HG02610 (cell line): ENCODE results near the gene PARN.
A peak's percentile ranks its signal among the peaks of the same experiment; 100 is the strongest.
"Not testable (repeated sequence)": the region's sequence is repeated elsewhere in the genome, so short reads cannot be mapped to it uniquely, and the experiment has no call there.

Source experiments
- ATAC-seq: cut with Tn5 transposase; IDR thresholded peaks from one replicate; pipeline ENCODE4 v1.9.1; 2021; ENCODE audit warnings: mild to moderate bottlenecking, moderate library complexity; ENCODE audit not compliant: unreplicated experiment

The PARN gene

DNA sequence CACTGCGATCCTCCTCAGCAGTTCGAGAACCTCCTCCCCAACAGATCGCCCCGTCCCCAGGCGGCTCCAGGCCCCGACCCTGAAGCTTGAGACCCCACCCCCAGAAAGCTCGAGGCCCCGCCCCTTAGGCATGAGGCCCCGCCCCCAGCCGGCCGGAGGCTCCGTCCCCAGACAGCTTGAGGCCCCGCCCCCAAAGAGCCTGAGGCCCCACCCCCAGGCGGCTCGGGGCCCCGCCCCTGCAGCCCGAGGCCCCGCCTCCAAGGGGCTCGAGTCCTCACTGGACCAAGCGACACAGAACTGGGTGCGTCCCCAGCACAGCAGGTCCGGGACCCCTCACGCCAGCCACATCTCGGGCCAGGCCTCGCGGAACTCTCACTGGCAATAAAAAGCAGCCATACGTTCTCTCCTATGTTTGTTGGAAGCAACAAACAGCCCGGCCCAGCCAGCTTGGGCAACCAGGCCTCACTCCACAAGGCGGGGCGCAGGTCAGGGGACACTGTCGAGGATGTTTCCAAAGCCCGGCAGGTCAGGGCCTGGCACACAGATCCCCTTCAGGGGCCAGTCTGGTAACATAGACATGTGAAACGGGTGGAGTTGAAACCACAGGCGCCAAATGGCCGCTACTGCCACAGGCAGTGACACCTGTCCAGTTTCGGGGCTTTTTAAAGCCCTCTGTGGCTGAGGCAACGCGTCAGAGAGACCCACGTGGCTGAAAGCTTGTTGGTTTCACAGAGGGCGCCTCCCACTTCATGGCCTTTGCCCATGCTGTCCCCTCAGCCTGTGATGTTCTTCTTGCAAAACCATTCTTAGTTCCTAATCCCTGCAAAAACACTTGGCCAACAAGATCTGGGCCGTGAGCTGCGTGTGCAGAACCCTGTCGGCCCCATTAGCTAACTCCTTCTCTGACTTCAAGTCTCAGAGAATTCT is 224.2 kb downstream of the PARN start:
- ATAC-seq = peak; percentile 87

DNA sequence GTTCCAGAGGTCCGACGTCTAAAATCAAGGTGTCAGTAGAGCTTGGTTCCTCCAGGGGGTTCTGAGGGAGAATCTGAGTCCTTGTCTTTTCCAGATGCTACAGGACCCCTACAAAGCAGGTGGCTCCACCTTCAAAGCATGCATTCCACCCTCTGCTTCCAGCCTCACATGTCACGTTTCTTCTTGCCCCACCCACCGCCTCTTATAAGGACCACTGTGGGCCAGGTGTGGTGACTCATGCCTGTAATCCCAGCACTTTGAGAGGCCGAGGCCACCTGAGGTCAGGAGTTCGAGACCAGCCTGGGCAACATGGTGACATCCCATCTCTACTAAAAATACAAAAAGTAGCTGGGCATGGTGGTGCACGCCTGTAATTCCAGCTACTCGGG is 227.1 kb downstream of the PARN start:
- ATAC-seq = not testable (repeated sequence)

DNA sequence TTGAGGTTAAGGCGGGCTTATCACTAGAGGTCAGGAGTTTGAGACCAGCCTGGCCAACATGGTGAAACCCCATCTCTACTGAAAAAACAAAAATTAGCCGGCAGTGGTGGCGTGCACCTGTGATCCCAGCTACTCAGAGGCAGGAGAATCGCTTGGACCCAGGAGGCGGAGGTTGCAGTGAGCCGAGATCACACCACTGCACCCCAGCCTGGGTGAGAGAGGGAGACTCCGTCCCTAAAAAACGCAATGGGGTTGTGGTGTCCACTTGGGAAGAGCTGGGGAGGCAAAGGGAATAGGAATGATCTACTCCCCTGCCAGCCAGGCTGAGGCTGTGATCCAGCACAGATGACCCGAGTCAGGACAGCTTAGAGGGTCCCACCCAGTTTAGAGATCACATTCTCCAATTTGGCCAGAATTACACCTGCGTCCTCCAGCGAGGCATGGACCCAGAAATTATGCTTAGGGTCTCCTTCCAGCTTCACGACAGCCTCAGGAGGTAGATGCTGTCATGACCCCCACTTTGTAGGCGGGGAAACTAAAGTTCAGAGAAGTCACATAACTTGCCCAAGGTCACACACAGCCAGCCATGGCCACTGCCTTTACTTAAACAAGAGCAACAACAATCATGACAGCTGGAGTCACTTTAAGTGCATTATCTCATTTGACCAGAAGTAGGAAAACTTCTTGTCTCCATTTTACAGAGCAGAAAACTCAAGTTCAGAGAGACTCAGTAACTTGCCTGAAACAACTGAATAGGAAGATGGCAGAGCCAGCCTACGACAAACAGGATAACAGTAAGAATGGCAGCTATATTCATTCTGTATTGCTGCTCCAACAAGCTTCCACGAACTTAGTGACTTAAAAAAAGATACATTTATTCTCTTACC is 227.7 kb downstream of the PARN start:
- not testable (repeated sequence) for ATAC-seq

DNA sequence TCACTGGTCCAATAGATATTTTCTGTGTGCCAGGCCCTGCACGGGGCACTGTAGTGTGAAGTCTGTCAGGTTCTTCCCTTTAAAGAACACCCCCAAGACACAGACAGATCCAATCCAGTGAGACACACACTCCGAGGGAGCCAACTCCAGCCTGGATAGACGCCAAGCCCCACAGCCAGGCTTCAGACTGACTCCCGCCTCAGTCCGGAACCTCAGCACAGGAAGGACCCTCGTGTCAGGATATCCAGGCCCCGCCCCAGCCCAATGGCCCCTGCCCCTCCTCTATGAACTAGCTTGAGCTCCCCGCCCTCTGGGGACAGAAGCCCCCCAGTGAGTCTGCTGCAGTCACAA is 228.4 kb downstream of the PARN start:
- ATAC-seq = not testable (repeated sequence)

DNA sequence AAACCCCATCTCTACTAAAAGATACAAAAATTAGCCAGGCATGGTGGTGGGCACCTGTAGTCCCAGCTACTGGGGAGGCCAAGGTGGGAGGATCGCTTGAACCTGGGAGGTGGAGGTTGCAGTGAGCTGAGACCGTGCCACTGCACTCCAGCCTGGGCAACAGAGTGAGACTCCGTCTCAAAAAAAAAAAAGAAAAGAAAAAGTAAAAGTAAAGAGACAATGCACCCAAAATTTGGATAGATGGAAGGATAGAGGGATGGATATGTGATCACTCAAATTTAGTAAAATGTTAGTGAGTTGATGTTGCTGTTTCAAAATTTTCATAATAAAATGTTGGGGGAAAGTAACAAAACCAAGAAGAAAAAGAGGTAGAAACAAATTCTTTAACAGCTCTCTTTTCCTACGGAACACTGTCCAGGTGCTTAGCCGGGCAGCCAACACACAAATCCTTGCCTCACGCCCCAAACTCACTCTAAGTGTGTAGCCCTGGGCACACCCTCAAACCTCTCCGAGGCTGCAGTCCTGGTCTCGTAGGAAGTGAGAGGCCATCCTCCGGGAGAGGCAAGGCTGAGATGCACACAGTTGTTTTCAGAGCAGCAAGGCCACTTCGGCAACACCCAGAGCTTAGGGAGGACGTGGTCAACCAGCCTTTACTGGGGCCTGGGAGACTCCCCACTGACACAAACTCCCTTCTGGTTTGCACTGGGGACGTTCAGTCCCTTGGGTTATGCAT is 228.9 kb downstream of the PARN start:
- ATAC-seq = not testable (repeated sequence)

DNA sequence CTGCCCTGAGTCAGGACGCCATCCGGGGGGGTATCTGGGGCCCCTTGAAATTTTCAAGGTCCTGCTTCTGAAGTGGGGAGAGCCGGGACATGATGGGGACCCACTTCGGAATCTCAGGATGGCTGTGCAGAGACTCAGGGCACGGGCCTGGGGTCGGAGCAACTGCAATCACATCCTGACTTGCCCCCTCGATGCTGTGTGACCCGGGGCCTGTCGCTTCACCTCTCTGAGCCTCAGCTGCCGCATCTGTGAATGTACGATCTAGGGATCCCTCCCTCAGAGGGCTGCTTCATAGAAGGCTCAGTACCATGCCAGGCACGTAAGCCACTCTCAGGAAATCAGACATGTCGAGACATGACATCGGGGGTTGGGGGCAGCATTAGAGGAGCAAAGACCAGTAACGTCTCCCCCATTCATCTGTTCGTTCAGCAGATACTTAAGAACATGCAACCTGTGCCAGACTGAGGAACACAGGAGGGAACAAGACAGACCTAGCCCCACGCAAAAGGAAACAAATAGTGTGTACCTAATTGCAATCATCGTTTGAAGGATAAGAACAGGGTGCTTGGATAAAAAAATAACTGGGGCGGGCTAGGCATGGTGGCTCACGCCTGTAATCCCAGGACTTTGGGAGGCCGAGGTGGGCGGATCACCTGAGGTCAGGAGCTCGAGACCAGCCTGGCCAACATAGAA is 229.6 kb downstream of the PARN start:
- ATAC-seq = no peak

DNA sequence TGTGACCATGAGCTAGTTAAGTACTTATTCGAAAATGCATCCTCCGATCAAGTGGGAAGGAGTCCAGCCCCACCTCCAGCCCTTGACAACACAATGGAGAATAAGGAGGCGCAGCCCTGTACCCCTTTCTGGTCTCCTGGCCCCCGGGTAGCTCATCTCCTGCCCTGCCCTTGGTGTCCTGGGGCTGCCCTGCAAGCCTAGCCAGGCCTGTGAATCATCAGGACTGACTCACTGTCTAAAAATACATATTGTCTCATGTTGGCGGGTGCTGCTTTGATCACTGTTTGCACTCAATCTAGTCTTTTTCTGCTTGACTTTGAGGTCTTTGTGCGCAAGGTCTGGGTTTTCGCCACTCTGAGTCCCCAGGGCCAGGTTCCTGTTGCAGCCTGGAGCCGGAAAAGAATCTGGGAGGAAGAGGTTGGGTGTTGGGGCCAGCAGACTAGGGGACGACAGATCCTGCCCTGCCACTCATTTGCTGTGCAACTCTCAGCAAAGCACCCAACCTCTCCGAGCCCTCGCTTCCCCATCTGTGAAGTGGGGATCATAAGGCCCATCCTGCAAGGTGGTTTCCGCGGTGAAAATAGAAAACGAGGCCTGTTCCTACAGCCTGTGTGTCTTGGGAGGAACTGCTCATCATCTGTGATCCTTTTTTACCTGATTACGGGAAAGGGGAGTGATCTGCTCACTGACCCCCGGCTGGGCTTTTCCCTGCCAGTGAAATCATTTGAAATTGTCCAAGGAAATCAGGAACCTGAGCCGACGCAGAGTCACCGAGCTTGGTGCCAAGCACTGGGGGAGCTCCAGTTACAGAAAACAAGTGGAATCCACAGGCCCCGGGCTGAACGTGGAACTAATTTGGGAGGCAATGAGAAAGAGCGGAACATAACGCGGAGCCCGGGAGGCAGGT is 230.4 kb downstream of the PARN start:
- ATAC-seq = peak; percentile 81

DNA sequence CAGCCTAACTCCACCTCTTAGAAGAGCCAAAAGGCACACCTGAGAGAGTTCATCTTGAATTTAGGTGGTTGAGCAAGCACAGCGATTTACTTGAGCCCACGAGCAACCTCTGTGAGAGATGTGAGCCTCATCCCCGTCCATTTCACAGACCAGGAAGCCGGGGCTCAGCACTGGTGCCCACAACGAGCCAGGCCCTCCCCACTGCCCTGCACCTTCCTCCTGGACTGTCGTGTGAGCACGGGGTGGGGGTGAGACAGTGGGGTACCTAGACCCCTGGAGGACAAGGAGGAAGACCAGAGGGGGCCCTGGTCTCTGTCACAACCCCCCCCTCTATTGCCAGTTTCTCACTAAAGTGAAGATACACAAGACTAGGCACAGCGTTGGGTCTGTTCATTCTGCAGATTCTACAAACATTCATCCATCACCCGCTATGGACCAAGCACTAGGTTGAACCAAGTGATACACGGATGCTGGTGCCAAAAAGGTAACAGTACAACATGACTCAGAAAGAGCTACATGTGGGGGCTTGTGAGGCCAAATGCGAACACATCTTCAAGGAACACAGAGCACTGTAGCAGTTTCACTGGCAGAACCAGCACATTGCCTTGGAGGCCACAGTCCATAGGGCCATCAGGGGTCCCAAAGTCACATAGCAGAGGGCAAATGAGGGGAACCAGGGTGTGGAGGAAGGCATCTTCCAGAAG is 231.9 kb downstream of the PARN start:
- no peak for ATAC-seq

DNA sequence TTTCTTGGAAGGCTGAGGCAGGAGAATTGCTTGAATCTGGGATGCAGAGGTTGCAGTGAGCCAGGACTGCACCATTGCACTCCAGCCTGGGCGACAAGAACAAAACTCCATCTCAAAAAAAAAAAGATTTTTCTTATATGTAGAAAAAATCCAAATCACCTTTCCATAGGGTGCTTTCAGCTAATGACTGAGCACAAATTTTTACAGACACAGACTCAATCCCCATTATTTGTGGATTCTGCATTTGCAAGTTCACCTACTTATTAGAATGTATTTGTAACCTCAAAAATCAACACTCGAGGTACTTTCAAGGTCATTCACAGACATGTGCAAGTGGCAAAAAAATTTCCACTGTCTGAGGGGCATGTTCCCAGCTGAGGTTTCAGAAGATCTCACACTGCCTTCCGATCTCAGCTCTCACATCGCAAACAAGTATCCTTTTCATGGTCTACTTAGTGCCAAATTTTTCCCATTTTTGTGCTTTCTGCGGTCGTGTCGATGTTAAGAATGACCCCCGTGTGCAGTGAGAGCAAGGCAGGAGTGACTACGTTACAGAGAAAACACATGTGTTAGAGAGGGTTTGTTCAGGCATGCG is 234.3 kb downstream of the PARN start:
- ATAC-seq = not testable (repeated sequence)

DNA sequence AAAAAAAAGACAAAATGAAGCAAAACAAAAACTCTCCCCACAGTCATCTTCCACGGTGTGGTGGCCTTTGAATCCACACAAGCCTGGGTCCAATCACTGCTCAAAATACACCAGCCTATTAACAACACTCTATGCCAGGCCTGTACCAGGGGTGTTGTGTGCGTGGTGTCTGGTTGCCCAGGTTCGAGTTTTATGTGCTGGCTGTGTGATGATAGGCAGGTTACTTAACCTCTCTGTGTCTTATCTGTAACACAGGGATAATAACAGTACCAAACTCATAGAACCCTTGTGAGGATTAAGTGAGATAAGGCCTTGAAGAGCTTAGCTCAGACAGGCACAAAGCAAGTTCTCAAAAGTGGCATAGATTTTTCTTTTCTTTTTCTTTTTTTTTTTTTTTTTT is 235.2 kb downstream of the PARN start:
- no peak for ATAC-seq

DNA sequence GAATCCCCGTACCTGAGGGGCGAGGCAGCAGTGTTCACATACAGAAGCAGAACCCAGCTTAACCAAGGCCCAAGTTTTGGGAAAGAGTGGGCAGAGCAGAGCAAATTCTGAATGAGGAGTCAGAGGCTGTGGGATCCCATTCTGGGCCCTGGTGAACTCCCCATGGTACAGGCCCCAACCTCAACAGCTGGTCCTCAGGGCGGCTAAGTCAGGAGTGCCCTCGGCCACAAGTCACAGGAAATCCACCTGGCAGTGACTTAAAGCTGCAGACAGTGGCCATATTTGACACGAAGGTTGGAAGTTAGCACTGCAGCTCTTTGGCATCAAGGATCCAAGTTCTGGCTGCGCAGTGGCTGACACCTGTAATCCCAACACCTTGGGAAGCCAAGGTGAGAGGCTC is 237.1 kb downstream of the PARN start:
- ATAC-seq = no peak

DNA sequence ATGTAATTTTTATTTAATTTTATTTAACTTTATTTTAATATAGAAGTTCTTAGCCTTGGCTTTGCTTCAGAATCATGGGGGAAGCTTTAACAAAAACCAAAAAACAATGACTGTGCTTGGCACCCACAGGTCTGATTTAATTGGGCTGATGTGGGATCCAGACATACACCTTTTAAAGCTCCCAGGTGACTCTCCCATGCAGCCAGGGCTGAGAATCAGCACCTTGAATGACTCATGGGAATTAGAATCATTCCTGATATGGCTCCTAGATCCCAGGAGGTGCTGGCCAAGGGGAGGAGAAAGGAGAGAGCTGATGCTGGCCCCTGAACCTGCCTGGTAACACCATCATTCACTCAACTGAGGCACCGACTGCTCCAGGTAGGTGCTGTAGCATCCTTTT is 240.7 kb downstream of the PARN start:
- ATAC-seq = no peak

DNA sequence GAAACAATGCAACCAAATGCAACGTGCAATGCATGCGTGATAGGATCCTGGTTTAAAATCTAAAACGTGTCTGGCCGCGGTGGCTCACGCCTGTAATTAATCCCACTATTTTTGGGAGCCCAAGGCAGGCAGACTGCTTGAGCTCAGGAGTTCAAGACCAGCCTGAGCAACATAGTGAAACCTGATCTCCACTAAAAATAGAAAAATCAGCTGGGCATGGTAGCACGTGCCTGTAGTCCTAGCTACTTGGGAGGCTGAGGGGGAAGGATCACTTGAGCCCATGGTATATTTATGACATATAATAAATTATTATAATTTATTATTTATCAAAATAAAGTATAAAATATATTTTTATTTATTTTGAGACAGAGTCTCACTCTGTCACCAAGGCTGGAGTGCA is 241.8 kb downstream of the PARN start:
- no peak for ATAC-seq

DNA sequence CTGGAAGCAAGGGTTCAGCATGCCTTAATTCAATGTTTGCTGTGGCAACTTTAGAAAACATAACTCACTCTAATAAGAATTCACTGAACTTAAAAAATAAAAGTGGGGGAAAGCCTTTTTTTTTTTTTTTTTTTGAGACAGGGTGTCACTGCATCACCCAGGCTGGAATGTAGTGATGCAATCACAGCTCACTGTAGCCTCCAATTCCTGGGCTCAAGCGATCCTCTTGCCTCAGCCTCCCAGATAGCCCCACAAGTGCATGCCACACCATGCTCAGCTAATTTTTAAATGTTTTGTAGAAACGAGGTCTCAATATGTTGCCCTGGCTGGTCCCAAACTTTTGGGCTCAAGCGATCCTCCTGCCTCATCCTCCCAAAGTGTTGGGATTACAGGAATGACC is 243.9 kb downstream of the PARN start:
- no peak for ATAC-seq
